ENCODE results near the gene LMAN2L.
A peak's percentile ranks its signal among the peaks of the same experiment; 100 is the strongest.

Gene LMAN2L

DNA sequence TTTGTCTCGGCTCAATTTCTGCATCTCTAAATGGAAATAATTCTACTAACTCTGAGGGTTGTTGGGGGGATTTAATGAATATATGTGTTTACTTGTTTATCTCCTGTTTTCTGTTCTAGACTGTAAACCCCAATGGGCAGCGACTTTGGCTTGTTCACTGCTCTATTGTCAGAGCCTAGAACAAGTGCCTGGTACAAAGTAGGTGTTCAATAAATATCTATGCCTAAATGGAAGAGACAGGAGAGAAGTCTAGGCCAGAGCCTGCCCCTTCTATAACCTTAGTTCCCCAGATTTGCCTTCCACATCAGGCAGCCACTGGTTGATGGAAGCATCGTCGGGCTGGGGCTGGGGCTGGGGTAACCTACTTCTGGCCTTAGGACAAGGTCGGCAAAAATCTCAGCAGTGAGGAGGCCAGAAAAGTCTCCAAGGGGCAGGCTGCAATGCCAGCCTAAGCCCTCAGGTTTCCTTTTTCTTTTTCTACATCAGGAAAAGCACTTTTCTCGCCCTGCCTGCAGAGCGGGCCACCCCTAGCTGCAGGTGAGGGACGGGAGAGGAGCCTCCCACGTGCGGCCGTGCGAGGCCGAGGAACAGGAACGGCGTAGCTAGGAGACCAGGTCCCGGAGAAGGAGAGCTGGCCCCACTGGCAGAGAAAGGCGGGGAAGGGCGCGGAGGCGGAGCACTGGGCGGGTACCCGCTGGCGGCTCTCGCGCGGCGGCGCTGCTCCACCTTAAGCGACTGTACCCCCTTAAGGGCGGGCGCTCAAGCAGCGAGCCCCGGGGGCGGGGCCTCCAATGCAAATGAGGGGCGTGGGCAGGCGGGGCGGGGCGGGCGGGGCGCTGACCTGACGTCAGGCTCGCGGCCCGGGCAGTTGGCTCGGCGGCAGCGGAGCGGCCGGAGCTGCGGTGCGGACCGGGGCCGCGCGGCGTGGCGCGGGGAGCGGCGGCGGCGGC is 20.4 kb upstream of the LMAN2L start, which contains the start of gene CNNM4:
TSS of gene CNNM4 (plus strand) at position 867 of the 950 bp plus-strand sequence. CDS start 98 bp downstream, outside the sequence.
- peak; percentile 91 for DNase-seq

DNA sequence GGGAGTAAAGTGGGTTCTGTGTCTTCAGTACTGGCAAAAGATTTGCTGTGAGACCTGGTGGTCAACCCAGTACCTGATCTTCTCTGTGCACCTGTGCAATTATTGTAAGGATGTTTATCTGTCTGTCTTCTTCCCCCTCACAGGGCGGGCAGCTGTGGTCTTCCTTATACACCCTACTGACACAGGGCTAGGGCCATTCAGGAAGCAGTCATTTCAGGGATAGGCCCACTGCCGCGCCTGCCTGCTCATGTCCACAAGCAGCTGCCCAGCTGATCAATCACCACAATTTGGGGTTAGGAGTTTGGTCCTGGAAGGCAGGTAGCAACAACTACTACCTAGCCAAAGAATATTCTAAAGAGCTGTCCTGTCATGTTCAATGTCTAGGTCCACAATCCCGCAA is 19.7 kb upstream of the LMAN2L start:
- no peak for DNase-seq

- no peak for DNase-seq
These were observed 19.1 kb upstream of the LMAN2L start for GRCh38 chr2:96758987-96759386.

- DNase-seq: no peak
These were observed 17.6 kb upstream of the LMAN2L start for GRCh38 chr2:96757477-96757860.

DNA sequence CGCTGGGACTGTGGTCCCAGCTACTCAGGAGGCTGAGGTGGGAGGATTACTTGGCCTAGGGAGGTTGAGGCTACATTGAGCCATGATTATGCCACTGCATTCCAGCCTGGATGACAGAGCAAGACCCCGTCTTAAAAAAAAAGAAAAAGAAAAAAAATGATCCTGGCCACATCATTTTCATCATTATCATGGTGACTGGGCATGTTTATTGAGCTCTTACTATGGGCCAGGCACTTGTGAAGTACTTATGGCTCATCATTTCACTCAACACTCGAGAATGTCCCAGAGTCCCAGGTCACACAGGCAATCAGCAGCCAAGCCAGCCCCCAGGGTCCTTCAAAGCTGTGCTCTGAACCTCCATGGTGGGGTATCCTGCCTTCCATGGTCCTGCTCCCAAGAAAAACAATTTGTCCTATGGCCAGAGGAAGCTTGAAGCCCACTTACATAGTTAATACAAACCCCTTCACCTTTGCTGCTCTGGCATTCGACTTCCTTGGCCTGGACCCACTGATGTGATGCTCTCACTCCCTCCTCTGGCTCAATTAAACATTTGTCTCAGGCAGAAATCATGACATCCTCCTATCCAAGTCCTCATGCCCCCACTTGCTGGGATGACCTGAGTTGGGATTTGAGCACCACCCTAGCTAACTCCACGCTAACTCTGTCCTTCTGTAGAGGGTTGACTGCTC is 17.1 kb upstream of the LMAN2L start:
- no peak for DNase-seq

GRCh38 chr2:96754317-96754716 is 14.5 kb upstream of the LMAN2L start:
- no peak for DNase-seq

- no peak for DNase-seq
These were observed 13.9 kb upstream of the LMAN2L start for GRCh38 chr2:96753661-96754282.

DNA sequence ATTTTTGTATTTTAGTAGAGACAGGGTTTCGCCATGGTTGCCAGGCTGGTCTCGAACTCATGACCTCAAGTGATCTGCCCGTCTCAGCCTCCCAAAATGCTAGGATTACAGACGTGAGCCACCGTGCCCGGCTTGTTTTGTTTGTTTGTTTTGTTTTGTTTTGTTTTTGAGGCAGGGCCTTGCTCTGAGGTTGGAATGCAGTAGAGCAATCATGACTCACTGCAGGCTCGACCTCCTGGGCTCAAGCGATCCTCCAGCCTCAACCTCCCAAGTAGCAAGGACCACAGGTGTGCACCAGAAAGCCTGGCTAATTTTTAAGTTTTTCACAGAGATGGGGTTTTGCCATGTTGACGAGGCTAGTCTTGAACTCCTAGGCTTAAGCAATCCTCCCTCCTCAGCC is 11.9 kb upstream of the LMAN2L start:
- DNase-seq: no peak

DNA sequence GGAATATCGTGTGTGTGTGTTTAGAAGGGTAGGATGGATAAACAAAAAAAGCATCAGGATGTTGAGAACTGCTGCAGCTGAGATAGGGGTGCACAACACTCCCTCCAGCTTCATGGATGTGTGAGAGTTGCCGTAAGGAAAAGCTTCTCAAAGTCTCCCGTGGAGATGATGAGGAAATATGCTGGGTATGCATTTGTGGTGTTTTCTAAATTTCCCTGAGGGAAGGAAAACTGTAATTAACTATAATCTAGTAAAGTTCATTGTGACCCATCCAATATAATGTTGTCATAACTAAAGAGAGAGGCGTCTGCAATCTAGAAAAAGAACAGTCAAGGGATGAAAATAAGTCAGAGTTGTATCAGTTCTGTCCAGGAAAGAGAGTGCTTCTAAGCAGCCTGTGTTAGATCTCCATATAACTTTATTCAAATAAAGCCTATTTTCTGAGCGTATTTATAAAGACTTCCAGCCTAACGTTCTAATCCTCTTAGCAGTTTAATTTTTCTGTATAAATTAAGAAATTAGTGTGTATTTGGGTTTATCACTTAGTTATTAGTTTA is 7.3 kb upstream of the LMAN2L start:
- no peak for DNase-seq

DNA sequence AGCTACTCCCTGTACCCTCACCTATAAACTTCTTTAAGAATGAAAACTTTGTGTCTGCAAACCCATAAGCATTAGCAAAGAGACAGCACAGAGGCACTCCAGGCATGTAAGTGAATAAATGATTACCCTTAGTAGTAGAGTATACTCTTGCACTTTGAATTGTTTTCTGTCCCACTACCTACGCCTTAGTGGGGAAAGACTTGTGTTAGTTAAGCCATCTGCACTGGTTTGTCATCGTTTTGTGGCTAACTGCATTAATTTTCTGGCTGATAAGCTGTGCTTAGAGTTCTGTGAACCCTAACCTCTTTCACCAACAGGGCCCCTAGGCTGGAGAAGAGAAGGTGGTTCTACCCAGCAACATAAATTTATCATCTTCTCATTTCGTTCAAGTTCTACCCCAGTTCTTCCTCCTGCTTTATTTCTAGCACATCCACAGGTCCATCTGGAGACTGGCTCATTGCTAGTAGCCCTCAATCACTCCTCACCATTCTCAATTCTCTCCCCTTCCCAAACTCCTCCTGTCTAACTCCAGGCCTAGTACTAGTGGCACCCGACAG is 710 bp downstream of the LMAN2L start:
- DNase-seq: no peak

- no peak for DNase-seq
These were observed 2.0 kb downstream of the LMAN2L start for GRCh38 chr2:96737831-96738230.

GRCh38 chr2:96737251-96737650 is 2.6 kb downstream of the LMAN2L start:
- no peak for DNase-seq

DNA sequence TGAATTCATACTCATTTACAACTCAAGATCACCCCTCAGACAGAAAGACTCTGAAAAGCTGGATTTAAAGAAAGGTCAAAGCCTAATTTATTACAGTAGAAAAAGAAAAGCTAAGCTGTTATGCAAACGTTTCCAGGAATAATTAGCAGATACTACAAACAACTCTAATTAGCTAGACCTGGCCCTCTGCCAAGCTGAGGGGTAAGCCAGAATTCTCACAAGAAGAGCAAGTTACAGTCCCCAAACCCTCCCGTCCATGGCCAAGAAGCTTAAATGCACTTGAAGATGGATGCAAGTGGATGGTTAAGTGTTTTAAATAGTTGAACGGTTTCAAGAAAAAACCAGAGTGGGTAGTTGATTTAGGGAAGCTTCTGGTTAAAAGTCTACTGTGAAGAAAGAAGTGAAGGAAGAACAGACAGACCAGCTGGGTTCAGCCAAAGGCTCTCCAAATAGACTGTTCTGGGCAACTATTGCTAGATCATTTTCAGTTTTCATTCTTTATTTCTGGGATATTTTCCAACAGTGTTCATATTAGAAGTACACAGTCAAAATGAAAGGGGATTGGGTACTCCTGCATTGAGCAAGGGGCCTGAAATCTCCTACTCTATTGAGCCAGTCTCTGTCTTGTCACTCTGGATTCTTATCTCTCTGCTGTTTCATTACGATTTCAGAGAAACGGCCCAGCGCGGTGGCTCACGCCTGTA is 4.8 kb downstream of the LMAN2L start:
- no peak for DNase-seq

GRCh38 chr2:96733931-96734330 is 5.9 kb downstream of the LMAN2L start:
- DNase-seq: no peak

- no peak for DNase-seq
These were observed 9.7 kb downstream of the LMAN2L start for GRCh38 chr2:96730212-96730611.

- DNase-seq: no peak
These were observed 10.1 kb downstream of the LMAN2L start for GRCh38 chr2:96729748-96730147.

GRCh38 chr2:96727431-96727830 is 12.4 kb downstream of the LMAN2L start:
- no peak for DNase-seq

GRCh38 chr2:96726131-96726530 is 13.7 kb downstream of the LMAN2L start:
- DNase-seq: no peak

DNA sequence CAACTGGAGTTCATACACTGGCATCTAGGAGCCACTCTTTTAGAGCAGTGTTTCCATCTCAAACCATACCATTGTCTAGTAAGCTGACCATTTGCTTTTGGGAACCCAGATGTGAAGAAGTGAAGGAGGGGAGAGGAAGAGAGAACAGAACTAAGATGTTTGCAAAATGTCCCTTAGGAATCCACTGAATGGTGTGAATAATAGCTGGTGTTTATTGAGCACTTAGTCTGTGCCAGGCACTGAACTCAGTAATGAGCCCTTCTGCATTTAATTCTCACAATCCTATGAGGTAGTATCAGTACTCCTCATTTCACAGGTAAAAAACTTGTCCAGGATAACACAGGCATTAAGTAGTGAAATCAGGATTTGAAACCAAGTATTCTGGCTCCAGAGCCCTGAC is 23.5 kb downstream of the LMAN2L start:
- no peak for DNase-seq

- DNase-seq: no peak
These were observed 24.2 kb downstream of the LMAN2L start for GRCh38 chr2:96715658-96716057.

DNA sequence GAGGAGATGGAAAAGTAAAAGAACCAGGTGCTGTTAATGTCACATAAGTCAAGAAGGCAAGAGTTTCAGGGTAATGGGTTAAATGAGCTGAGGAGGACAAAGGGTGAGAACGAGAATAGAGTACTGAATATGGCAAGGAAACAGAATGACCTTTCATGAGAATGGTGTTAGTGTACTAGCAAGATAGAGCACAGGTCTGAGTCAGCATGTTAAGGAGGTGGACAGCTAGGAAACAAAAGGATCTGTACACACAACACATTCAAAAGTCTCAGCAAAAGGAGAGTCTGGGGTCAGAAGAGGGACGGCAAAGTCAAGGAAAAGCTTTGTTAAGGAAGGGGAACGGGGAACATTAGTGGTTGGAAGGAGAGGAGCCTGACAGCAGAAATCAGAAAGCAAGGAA is 28.9 kb downstream of the LMAN2L start:
- no peak for DNase-seq

- DNase-seq: no peak
These were observed 36.7 kb downstream of the LMAN2L start for GRCh38 chr2:96703021-96703751.

All from activated naive CD4-positive, alpha-beta T cell treated with anti-CD3 and anti-CD28 coated beads, Interleukin-2, amount 50 U/mL, for 16 hours (primary cell).